GM23248 (cell line): ENCODE results near the gene SCN8A. TPM values are rescaled to one million over a fixed set of nuclear protein-coding genes. Genes with fewer than 3 reads are reported as not detected.
"Not testable (repeated sequence)": the region's sequence is repeated elsewhere in the genome, so short reads cannot be mapped to it uniquely, and the experiment has no call there.

Experiments used
- DNase-seq: peaks from one replicate; pipeline ENCODE4 v3.0.0-alpha.2; 2015
- H2AFZ ChIP-seq: fragments of 200-600 bp; sonication (generic); 2 replicates; pipeline ENCODE4 v1.6.1; 2016; ENCODE audit warnings: antibody characterized with exemption
- H3F3A ChIP-seq: fragments of 200-600 bp; sonication (generic); 2 replicates; pipeline ENCODE4 v1.6.1; 2016; ENCODE audit warnings: mild to moderate bottlenecking, antibody characterized with exemption, mixed run types; ENCODE audit not compliant: insufficient read depth
- H3K27ac ChIP-seq: fragments of 200-600 bp; sonication (generic); 2 replicates; pipeline ENCODE4 v1.5.1; 2016; ENCODE audit warnings: mild to moderate bottlenecking
- H3K27me3 ChIP-seq: fragments of 200-600 bp; sonication (generic); replicated peaks from 2 replicates; pipeline ENCODE4 v1.6.1; 2016; ENCODE audit warnings: mild to moderate bottlenecking; ENCODE audit not compliant: insufficient read depth
- H3K36me3 ChIP-seq: fragments of 200-600 bp; sonication (generic); 2 replicates; pipeline ENCODE4 v1.6.1; 2016; ENCODE audit warnings: low read depth, mild to moderate bottlenecking
- H3K4me1 ChIP-seq: fragments of 200-600 bp; sonication (generic); 2 replicates; pipeline ENCODE4 v1.6.1; 2016; ENCODE audit warnings: mild to moderate bottlenecking; ENCODE audit not compliant: insufficient read depth
- H3K4me2 ChIP-seq: fragments of 200-600 bp; sonication (generic); one replicate; pipeline ENCODE4 v1.6.1; 2016; ENCODE audit warnings: mild to moderate bottlenecking; ENCODE audit not compliant: unreplicated experiment
- H3K4me3 ChIP-seq: fragments of 200-600 bp; sonication (generic); 2 replicates; pipeline ENCODE4 v1.5.1; 2016; ENCODE audit warnings: mild to moderate bottlenecking
- H3K79me2 ChIP-seq: fragments of 200-600 bp; sonication (generic); 2 replicates; pipeline ENCODE4 v1.6.1; 2016; ENCODE audit warnings: mild to moderate bottlenecking; ENCODE audit not compliant: insufficient read depth
- H3K9ac ChIP-seq: fragments of 200-600 bp; sonication (generic); 2 replicates; pipeline ENCODE4 v1.6.1; 2016; ENCODE audit warnings: mild to moderate bottlenecking
- H3K9me2 ChIP-seq: fragments of 200-600 bp; sonication (generic); 2 replicates; pipeline ENCODE4 v1.6.1; 2016; ENCODE audit warnings: mixed run types, mild to moderate bottlenecking, moderate library complexity; ENCODE audit not compliant: insufficient read depth
- H3K9me3 ChIP-seq: fragments of 200-600 bp; sonication (generic); one replicate; pipeline ENCODE4 v1.6.1; 2017; ENCODE audit warnings: low read depth
- H4K20me1 ChIP-seq: fragments of 200-600 bp; sonication (generic); 2 replicates; pipeline ENCODE4 v1.6.0; 2016; ENCODE audit not compliant: insufficient read depth
- EZH2 ChIP-seq: fragments of 200-600 bp; sonication (generic); IDR thresholded peaks from 2 replicates; pipeline ENCODE4 v1.6.1; 2018; ENCODE audit warnings: antibody characterized with exemption, mild to moderate bottlenecking; ENCODE audit not compliant: insufficient read depth, poor library complexity, severe bottlenecking
- EZH2phosphoT487 ChIP-seq: fragments of 200-600 bp; sonication (generic); IDR thresholded peaks from 2 replicates; pipeline ENCODE4 v1.6.1; 2018; ENCODE audit warnings: antibody characterized with exemption, moderate library complexity, mild to moderate bottlenecking, low read depth; ENCODE audit not compliant: insufficient read depth
- WGBS, 2 experiments: methylation state at CpG; one replicate each; pipeline ENCODE4 v1.1.6; 2015 to 2017; ENCODE audit warnings: low lambda C conversion rate in 2 of 2, low coverage in 1 of 2; ENCODE audit errors: missing lambda C conversion rate in 2 of 2; 5-methylcytosine and 5-hydroxymethylcytosine counted together
- in situ Hi-C: fragments of 300-500 bp; cut with MboI; formaldehyde crosslinking; loops from 2 replicates; pipeline ENCODE4 v1.15.0; 2020
- polyA plus RNA-seq: library from polyadenylated mRNA; unstranded; fragments of >200 nt; fragmentation: Nextera tagmentation; extraction: Ambion mirVana; gene quantifications from 2 replicates; pipeline ENCODE4 v1.2.1, GENCODE V29; 2016
- total RNA-seq: library from RNA; depleted of rRNA; stranded (reverse); fragments of >200 nt; shearing (Covaris generic); gene quantifications from 2 replicates; pipeline ENCODE4 v1.2.3, GENCODE V29; 2014

SCN8A gene
- total and polyA plus RNA-seq, 2 experiments from 2014 or later = 6.7 to 13.8 TPM

DNA sequence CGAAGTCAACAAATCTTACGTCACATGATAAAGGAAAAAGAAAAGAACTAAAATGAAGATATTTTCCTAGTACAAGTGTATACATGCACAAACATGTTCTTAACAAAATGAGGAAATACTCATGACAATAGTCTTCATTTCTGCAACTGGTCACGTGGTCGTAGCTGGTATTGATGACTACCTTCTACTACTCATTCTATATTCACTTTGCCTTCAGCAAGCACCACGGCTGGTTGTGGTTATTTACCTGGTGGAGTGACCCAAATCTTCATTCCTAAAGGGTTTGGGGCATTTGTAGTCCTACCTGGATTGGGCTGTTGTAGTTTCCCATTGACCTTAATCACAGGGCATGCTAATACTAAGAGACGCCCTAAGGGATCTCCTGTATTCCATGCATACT is 206.3 kb downstream of the SCN8A start:
- H3F3A ChIP-seq = 0 out of 2 replicates have a peak, but pooled peaks cover 8% of the 10 kb centered on the region
- no peaks in the 10 kb centered on the region for H3K9me3 ChIP-seq
- peaks cover 9% of the 10 kb centered on the region; the same call in 1 of the 2 replicates for H3K4me1 ChIP-seq
- no peak overlapping the region for H3K4me3 ChIP-seq
- no peaks in the 10 kb centered on the region for H3K27me3 ChIP-seq
- peaks cover 10% of the 10 kb centered on the region; the same call in 1 of the 2 replicates for H3K36me3 ChIP-seq
- no peak for DNase-seq
- no peaks in the 10 kb centered on the region for H4K20me1 ChIP-seq
- H3K9ac ChIP-seq = no peak overlapping the region
- no peak overlapping the region for H3K27ac ChIP-seq
- in situ Hi-C loops = no loop called here
- no peak overlapping the region for H3K4me2 ChIP-seq
- no peak overlapping the region for H2AFZ ChIP-seq
- whole genome bisulfite sequencing, 2 experiments = 92 to 96% methylated on average over 6 of the region's 6 CpGs
- no peaks in the 10 kb centered on the region for H3K9me2 ChIP-seq
- no peaks in the 10 kb centered on the region for H3K79me2 ChIP-seq
- TF ChIP-seq EZH2 (no peak), EZH2phosphoT487 (no peak)

DNA sequence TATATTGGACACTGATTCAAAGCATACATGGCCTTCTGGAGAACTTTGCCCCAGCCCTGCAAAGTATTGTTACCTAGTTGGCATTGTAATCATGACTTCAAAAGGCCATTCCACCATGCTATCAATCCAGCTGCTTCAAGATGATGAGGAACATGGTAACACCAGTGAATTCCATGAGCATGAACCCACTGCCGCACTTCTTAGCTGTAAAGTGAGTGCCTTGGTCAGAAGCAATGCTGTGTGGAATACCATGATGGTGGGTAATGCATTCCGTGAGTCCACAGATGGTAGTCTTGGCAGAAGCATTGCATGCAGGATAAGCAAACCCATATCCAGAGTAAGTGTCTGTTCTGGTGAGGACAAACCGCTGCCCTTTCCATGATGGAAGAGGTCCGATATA is 207.0 kb downstream of the SCN8A start:
- H2AFZ ChIP-seq, H3K36me3 ChIP-seq, H3K4me1 ChIP-seq, H3K27me3 ChIP-seq, H3K9ac ChIP-seq, H4K20me1 ChIP-seq, H3K9me2 ChIP-seq, H3K27ac ChIP-seq, DNase-seq, H3F3A ChIP-seq, H3K4me3 ChIP-seq, H3K4me2 ChIP-seq, in situ Hi-C loops, H3K9me3 ChIP-seq, H3K79me2 ChIP-seq: not testable (repeated sequence)
- WGBS, 2 experiments = 93 to 97% methylated on average over 4 of the region's 4 CpGs

DNA sequence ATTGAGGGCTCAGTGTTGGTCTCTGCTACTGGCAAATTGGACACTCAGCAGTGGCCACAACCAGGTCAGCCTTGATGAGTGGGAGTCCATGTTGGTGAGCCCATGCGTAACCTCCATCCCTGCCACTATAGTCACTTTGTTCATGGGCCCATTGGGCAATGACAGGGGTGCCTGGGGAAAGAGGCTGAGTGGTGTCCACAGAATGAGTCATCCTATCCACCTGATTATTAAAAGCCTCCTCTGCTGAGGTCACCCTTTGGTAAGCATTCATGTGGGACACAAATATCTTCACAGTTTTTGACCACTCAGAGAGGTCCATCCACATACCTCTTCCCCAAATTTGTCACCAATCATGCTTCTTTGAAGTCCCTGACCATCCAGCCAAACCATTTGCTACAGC is 207.5 kb downstream of the SCN8A start:
- Histone ChIP-seq H3K79me2 (no peaks in the 10 kb centered on the region), H3K9me3 (no peaks in the 10 kb centered on the region), H3K9me2 (no peaks in the 10 kb centered on the region), H3K27me3 (no peaks in the 10 kb centered on the region), H3K4me1 (no peaks in the 10 kb centered on the region), H3K4me2 (no peak overlapping the region), H2AFZ (no peak overlapping the region), H3K27ac (no peak overlapping the region), H3K36me3 (peaks cover 10% of the 10 kb centered on the region; the same call in 1 of the 2 replicates), H4K20me1 (no peaks in the 10 kb centered on the region), H3K9ac (no peak overlapping the region), H3F3A (no peaks in the 10 kb centered on the region), H3K4me3 (no peak overlapping the region)
- peak; percentile 35 for DNase-seq
- in situ Hi-C loops = no loop called here
- TF ChIP-seq EZH2 = no peak
- no peak for TF ChIP-seq EZH2phosphoT487
- 90 to 100% methylated on average over 1 of the region's 1 CpG for WGBS, 2 experiments

DNA sequence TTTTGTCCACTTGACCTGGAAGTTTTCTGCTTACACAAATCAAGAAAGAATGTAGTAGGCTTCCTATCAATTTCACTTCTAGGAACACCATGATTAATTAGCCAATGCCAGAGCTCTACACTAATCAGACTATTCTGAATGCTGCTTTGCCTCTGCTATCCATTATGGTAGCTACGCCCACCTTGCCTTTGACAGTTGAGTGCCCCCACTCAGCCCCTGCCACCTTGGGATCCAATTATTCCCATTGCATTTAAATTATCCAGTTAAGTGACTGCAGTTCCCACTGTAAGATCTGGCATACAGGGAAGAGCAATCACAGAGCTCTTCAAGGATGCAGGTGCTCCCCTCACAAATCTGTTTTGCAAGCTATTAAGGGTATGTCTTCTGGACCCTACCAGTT is 210.0 kb downstream of the SCN8A start:
- Histone ChIP-seq H2AFZ (no peak overlapping the region), H4K20me1 (no peaks in the 10 kb centered on the region), H3K9me2 (no peaks in the 10 kb centered on the region), H3K4me1 (no peaks in the 10 kb centered on the region), H3K9ac (no peak overlapping the region), H3K36me3 (peaks cover 8% of the 10 kb centered on the region; the same call in 1 of the 2 replicates), H3K27ac (no peak overlapping the region), H3K4me3 (no peak overlapping the region), H3K79me2 (no peaks in the 10 kb centered on the region), H3F3A (no peaks in the 10 kb centered on the region), H3K9me3 (no peaks in the 10 kb centered on the region), H3K4me2 (no peak overlapping the region), H3K27me3 (no peaks in the 10 kb centered on the region)
- TF ChIP-seq EZH2 (no peak), EZH2phosphoT487 (no peak)
- DNase-seq = no peak
- WGBS, 2 experiments = 97 to 100% methylated on average over 1 of the region's 1 CpG
- in situ Hi-C loops = no loop called here

DNA sequence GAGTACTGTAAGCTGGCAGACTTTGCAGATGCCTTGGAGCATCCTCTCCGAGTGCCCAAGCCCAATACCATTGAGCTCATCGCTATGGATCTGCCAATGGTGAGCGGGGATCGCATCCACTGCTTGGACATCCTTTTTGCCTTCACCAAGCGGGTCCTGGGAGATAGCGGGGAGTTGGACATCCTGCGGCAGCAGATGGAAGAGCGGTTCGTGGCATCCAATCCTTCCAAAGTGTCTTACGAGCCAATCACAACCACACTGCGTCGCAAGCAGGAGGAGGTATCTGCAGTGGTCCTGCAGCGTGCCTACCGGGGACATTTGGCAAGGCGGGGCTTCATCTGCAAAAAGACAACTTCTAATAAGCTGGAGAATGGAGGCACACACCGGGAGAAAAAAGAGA is 215.9 kb downstream of the SCN8A start:
- Histone ChIP-seq H3K9me2 (no peaks in the 10 kb centered on the region), H3K9me3 (no peaks in the 10 kb centered on the region), H3K9ac (no peak overlapping the region), H3K27me3 (no peaks in the 10 kb centered on the region), H3K27ac (no peak overlapping the region), H2AFZ (no peak overlapping the region), H3K79me2 (no peaks in the 10 kb centered on the region), H3K4me1 (no peaks in the 10 kb centered on the region), H3K36me3 (peaks cover 4% of the 10 kb centered on the region; the same call in 1 of the 2 replicates), H4K20me1 (no peaks in the 10 kb centered on the region; the same call in 1 of the 2 replicates), H3K4me3 (no peak overlapping the region), H3F3A (no peaks in the 10 kb centered on the region), H3K4me2 (no peak overlapping the region)
- WGBS, 2 experiments = 89 to 90% methylated on average over 16 of the region's 16 CpGs
- in situ Hi-C loops = no loop called here
- TF ChIP-seq EZH2phosphoT487 (no peak), EZH2 (no peak)
- DNase-seq = no peak
